ENCODE data around the gene SIRT7. TPM values are rescaled to one million over a fixed set of nuclear protein-coding genes. Genes with fewer than 3 reads are reported as not detected.

Gene SIRT7
- total RNA-seq, 1 donor from 2014 or later: 32.8 TPM

GRCh38 chr17:81925860-81926450 is 8.0 kb upstream of the SIRT7 start:
- Histone ChIP-seq H3K4me3 (peak overlapping the region; percentile 94), H3K4me1 (peaks cover 58% of the 10 kb centered on the region), H3K36me3 (peaks cover 20% of the 10 kb centered on the region), H3K27ac (peak overlapping the region; percentile 93), H3K9me3 (no peaks in the 10 kb centered on the region), H3K27me3 (ENCODE audit: low read depth) (peaks cover 13% of the 10 kb centered on the region)
- intact Hi-C loops (cut with DNase I): no loop called here
- no peak for TF ChIP-seq CTCF (IDR thresholded peaks at IDR 0.05)
- DNase-seq (no peak), ATAC-seq (no peak)

GRCh38 chr17:81924557-81925532 is 6.9 kb upstream of the SIRT7 start:
- no peak for DNase-seq
- Histone ChIP-seq H3K27me3 (ENCODE audit: low read depth) (peaks cover 13% of the 10 kb centered on the region), H3K36me3 (peaks cover 31% of the 10 kb centered on the region), H3K4me1 (peaks cover 66% of the 10 kb centered on the region), H3K9me3 (no peaks in the 10 kb centered on the region), H3K27ac (peak overlapping the region; percentile 58), H3K4me3 (peak overlapping the region; percentile 43)
- no peak for TF ChIP-seq CTCF (IDR thresholded peaks at IDR 0.05)
- no peak for ATAC-seq
- intact Hi-C loops (cut with DNase I): no loop called here

- Histone ChIP-seq H3K4me1 (peaks cover 66% of the 10 kb centered on the region), H3K4me3 (peak overlapping the region; percentile 43), H3K27ac (peak overlapping the region; percentile 58), H3K9me3 (no peaks in the 10 kb centered on the region), H3K36me3 (peaks cover 42% of the 10 kb centered on the region), H3K27me3 (ENCODE audit: low read depth) (peaks cover 6% of the 10 kb centered on the region)
- ATAC-seq (peak; percentile 40 to 50), DNase-seq (peak; percentile 87)
- intact Hi-C loops (cut with DNase I): no loop called here
- no peak for TF ChIP-seq CTCF (IDR thresholded peaks at IDR 0.05)
Measured at GRCh38 chr17:81923302-81924260, 5.6 kb upstream of the SIRT7 start.

GRCh38 chr17:81922566-81923301 is 4.8 kb upstream of the SIRT7 start:
- peaks cover 65% of the 10 kb centered on the region for H3K4me1 ChIP-seq
- peak overlapping the region; percentile 58 for H3K27ac ChIP-seq

More at GRCh38 chr17:81922566-81923301, 4.8 kb upstream of the SIRT7 start:
- Histone ChIP-seq H3K9me3 (no peaks in the 10 kb centered on the region), H3K36me3 (peaks cover 42% of the 10 kb centered on the region), H3K4me3 (peak overlapping the region; percentile 43), H3K27me3 (ENCODE audit: low read depth) (no peaks in the 10 kb centered on the region)
- intact Hi-C loops (cut with DNase I): no loop called here
- TF ChIP-seq CTCF (IDR thresholded peaks at IDR 0.05): no peak
- DNase-seq (no peak), ATAC-seq (no peak)
